GM23338 (cell line): Measurements from ENCODE around the gene ING5.

Source experiments
- EZH2 ChIP-seq: fragments of 200-600 bp; sonication (generic); IDR thresholded peaks from one replicate; pipeline ENCODE4 v1.8.0; 2017; ENCODE audit warnings: antibody characterized with exemption, mild to moderate bottlenecking, low read depth; ENCODE audit not compliant: unreplicated experiment
- POLR2AphosphoS5 ChIP-seq: IDR thresholded peaks from 2 replicates; pipeline ENCODE4 v1.6.1; 2016; ENCODE audit warnings: antibody characterized with exemption, low read depth
- TF ChIP-seq, protein P1 (sequence below), 2 experiments: fragments of 200-600 bp in 1 of 2; sonication (generic) in 1 of 2; conservative IDR thresholded peaks; 2 replicates each; pipeline versions ENCODE4 v1.5.1 to v1.6.1; 2016 to 2017; ENCODE audit warnings: antibody characterized with exemption in 2 of 2, low read depth in 2 of 2, mild to moderate bottlenecking in 2 of 2, moderate library complexity in 1 of 2
- TF ChIP-seq, protein P2 (sequence below): IDR thresholded peaks from 2 replicates; pipeline ENCODE4 v1.6.1; 2016; ENCODE audit warnings: antibody characterized with exemption

DNA sequence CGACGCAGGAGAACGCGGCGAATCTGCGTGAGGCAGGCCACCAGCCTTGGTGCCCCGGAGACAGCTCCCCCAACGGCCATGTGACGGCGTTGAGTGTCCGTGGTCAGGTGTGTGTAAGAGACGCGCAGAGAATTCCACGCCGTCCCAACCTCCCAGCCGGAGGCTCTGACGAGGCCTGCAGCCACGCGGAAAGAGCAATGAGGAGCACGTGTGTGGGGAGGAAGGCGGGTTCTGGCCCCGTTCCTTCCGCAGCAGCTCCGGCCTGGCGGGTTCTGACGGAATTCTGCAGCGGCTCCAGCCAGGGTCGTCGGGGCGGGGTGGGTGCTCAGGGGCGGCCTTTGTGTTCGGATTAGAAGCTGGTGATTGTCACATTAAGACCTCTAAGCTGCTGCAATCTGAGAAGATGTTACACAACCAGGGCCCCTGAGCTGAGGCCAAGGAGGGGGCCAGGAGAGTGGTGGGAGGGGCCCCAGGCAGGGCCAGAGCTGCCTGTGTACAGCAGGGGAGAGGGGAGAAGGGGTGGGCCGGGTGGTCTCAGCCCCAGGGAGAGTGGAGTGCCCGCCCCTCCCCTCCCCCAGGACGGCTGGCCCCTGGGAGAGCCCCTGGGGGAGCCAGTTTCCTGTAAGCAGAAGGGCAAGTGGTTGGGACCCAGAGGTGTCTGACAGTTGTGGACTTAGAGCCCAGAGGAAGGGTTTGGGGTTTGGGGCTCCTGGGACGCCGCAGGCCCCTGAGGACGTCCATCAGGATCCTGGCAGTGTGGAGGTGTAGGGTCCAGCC lies 69.6 kb downstream of the ING5 start:
- TF ChIP-seq, protein P1, sequence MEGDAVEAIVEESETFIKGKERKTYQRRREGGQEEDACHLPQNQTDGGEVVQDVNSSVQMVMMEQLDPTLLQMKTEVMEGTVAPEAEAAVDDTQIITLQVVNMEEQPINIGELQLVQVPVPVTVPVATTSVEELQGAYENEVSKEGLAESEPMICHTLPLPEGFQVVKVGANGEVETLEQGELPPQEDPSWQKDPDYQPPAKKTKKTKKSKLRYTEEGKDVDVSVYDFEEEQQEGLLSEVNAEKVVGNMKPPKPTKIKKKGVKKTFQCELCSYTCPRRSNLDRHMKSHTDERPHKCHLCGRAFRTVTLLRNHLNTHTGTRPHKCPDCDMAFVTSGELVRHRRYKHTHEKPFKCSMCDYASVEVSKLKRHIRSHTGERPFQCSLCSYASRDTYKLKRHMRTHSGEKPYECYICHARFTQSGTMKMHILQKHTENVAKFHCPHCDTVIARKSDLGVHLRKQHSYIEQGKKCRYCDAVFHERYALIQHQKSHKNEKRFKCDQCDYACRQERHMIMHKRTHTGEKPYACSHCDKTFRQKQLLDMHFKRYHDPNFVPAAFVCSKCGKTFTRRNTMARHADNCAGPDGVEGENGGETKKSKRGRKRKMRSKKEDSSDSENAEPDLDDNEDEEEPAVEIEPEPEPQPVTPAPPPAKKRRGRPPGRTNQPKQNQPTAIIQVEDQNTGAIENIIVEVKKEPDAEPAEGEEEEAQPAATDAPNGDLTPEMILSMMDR (conservative IDR thresholded peaks at IDR 0.05; ENCODE audit: low read depth in 2 of 2): no peak
- TF ChIP-seq, protein P2, sequence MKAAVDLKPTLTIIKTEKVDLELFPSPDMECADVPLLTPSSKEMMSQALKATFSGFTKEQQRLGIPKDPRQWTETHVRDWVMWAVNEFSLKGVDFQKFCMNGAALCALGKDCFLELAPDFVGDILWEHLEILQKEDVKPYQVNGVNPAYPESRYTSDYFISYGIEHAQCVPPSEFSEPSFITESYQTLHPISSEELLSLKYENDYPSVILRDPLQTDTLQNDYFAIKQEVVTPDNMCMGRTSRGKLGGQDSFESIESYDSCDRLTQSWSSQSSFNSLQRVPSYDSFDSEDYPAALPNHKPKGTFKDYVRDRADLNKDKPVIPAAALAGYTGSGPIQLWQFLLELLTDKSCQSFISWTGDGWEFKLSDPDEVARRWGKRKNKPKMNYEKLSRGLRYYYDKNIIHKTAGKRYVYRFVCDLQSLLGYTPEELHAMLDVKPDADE: no peak
- TF ChIP-seq POLR2AphosphoS5 (no peak), EZH2 (no peak)
